ENCODE data around the gene PRKG2. TPM values are rescaled to one million over a fixed set of nuclear protein-coding genes. Genes with fewer than 3 reads are reported as not detected.

PRKG2 gene
- total RNA-seq, 4 donors from 2014 or later, result 8.2 to 16.0 (median 9.0) TPM; not detected in 1

GRCh38 chr4:81204571-81204970 lies 10.5 kb downstream of the PRKG2 start:
- intact Hi-C loops (cut with DNase I; ENCODE audit: low total_unique reads), result no loop called here

GRCh38 chr4:81199831-81200230 lies 15.2 kb downstream of the PRKG2 start:
- TF ChIP-seq, protein P1, sequence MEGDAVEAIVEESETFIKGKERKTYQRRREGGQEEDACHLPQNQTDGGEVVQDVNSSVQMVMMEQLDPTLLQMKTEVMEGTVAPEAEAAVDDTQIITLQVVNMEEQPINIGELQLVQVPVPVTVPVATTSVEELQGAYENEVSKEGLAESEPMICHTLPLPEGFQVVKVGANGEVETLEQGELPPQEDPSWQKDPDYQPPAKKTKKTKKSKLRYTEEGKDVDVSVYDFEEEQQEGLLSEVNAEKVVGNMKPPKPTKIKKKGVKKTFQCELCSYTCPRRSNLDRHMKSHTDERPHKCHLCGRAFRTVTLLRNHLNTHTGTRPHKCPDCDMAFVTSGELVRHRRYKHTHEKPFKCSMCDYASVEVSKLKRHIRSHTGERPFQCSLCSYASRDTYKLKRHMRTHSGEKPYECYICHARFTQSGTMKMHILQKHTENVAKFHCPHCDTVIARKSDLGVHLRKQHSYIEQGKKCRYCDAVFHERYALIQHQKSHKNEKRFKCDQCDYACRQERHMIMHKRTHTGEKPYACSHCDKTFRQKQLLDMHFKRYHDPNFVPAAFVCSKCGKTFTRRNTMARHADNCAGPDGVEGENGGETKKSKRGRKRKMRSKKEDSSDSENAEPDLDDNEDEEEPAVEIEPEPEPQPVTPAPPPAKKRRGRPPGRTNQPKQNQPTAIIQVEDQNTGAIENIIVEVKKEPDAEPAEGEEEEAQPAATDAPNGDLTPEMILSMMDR (IDR thresholded peaks at IDR 0.05), result no peak
- no peak for TF ChIP-seq EP300 (IDR thresholded peaks at IDR 0.05; ENCODE audit: low read depth)
- TF ChIP-seq POLR2AphosphoS5 (IDR thresholded peaks at IDR 0.05), result no peak
- TF ChIP-seq POLR2A (IDR thresholded peaks at IDR 0.05), result no peak
- Histone ChIP-seq H3K27ac (no peak overlapping the region), H3K4me3 (no peak overlapping the region), H3K27me3 (peaks cover 4% of the 10 kb centered on the region), H3K4me1 (peaks cover 0 to 3% (median 2%) of the 10 kb centered on the region in 4 donors), H3K9me3 (no peaks in the 10 kb centered on the region), H3K36me3 (no peaks in the 10 kb centered on the region)
- intact Hi-C loops (cut with DNase I; ENCODE audit: low total_unique reads), result no loop called here
- in situ Hi-C loops (cut with MboI; ENCODE audit: low pct_ligation_motif_present in 1 of 4, low pct_unique_long_range_greater_than_20kb in 1 of 4, low sequenced_read_pairs in 3 of 4), result no loop called here
- no peak for DNase-seq

More at GRCh38 chr4:81204571-81204970, 10.5 kb downstream of the PRKG2 start:
- Histone ChIP-seq H3K4me1 (peaks cover 0 to 4% (median 0%) of the 10 kb centered on the region in 4 donors), H3K4me3 (no peak overlapping the region), H3K27ac (no peak overlapping the region), H3K27me3 (peaks cover 4% of the 10 kb centered on the region), H3K9me3 (no peaks in the 10 kb centered on the region), H3K36me3 (no peaks in the 10 kb centered on the region)
- in situ Hi-C loops (cut with MboI; ENCODE audit: low pct_ligation_motif_present in 1 of 4, low pct_unique_long_range_greater_than_20kb in 1 of 4, low sequenced_read_pairs in 3 of 4), result no loop called here
- no peak for DNase-seq
- TF ChIP-seq POLR2A (IDR thresholded peaks at IDR 0.05) (no peak), EP300 (IDR thresholded peaks at IDR 0.05; ENCODE audit: low read depth) (no peak), POLR2AphosphoS5 (IDR thresholded peaks at IDR 0.05) (no peak)
- TF ChIP-seq, protein P1 (IDR thresholded peaks at IDR 0.05), result no peak
- 76 to 80% methylated on average over 3 to 9 of the region's 9 CpGs for WGBS, 2 donors (ENCODE audit: low coverage in 1 of 2)

- TF ChIP-seq EP300 (IDR thresholded peaks at IDR 0.05; ENCODE audit: low read depth) (no peak), POLR2AphosphoS5 (IDR thresholded peaks at IDR 0.05) (no peak), POLR2A (IDR thresholded peaks at IDR 0.05) (no peak)
- TF ChIP-seq, protein P1 (IDR thresholded peaks at IDR 0.05), result no peak
- intact Hi-C loops (cut with DNase I; ENCODE audit: low total_unique reads), result no loop called here
- Histone ChIP-seq H3K4me1 (peaks cover 0 to 3% (median 2%) of the 10 kb centered on the region in 4 donors), H3K36me3 (no peaks in the 10 kb centered on the region), H3K27ac (no peak overlapping the region), H3K9me3 (no peaks in the 10 kb centered on the region), H3K27me3 (peaks cover under 1% of the 10 kb centered on the region), H3K4me3 (no peak overlapping the region)
- in situ Hi-C loops (cut with MboI; ENCODE audit: low pct_ligation_motif_present in 1 of 4, low pct_unique_long_range_greater_than_20kb in 1 of 4, low sequenced_read_pairs in 3 of 4), result no loop called here
- WGBS, 2 donors (ENCODE audit: low coverage in 1 of 2), result 71 to 86% methylated on average over 1 of the region's 1 CpG
- DNase-seq, result no peak
These were observed 16.4 kb downstream of the PRKG2 start for GRCh38 chr4:81198609-81199008.

DNA sequence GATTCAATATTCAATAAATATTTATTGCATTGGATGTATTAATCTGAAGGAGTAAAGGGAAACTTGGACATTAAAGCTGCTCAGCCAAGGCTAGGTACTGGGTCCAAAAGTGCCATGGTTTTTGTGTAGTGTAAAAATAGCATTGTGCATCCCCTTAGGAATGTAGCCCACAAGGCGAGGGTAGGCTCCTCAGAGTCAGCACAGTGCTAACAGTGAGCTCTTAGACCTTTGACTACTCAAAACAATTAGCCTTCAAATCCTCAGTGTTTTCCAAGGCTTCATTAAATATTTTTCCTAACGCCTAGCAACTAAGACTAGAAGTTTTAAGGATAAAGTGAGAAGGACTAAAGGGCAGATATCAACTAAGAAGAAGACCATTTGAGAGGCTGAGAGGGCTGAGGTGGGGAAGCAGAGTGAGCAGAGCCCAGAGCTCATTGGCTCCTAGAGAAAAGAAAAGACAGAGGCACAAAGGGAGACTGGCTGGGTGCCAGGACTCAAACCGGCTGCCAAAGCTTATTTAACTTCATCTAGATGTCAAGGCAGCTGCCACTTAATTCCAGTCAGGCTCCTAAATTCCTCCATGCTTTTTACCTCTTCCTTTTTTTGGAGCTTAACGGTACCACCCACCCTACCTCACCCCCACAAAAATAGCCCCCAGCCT lies 17.0 kb downstream of the PRKG2 start:
- no peak for DNase-seq
- WGBS, 2 donors (ENCODE audit: low coverage in 1 of 2), result 29 to 38% methylated on average over 4 of the region's 4 CpGs
- in situ Hi-C loops (cut with MboI; ENCODE audit: low pct_ligation_motif_present in 1 of 4, low pct_unique_long_range_greater_than_20kb in 1 of 4, low sequenced_read_pairs in 3 of 4), result no loop called here

More for the DNA sequence above, 17.0 kb downstream of the PRKG2 start:
- no peaks in the 10 kb centered on the region for H3K9me3 ChIP-seq
- peak overlapping the region in 1 of 4 donors; percentile 5 for H3K27ac ChIP-seq
- H3K4me3 ChIP-seq, result no peak overlapping the region
- no peak for TF ChIP-seq POLR2AphosphoS5 (IDR thresholded peaks at IDR 0.05)
- no peak for TF ChIP-seq POLR2A (IDR thresholded peaks at IDR 0.05)
- TF ChIP-seq EP300 (IDR thresholded peaks at IDR 0.05; ENCODE audit: low read depth), result no peak
- TF ChIP-seq, protein P1 (IDR thresholded peaks at IDR 0.05), result no peak
- no peaks in the 10 kb centered on the region for H3K36me3 ChIP-seq
- peaks cover 0 to 6% (median 2%) of the 10 kb centered on the region in 4 donors for H3K4me1 ChIP-seq
- intact Hi-C loops (cut with DNase I; ENCODE audit: low total_unique reads), result no loop called here
- H3K27me3 ChIP-seq, result no peaks in the 10 kb centered on the region

Data from transverse colon (tissue), 4 donors.